Activated effector memory CD4-positive, alpha-beta T cell treated with Interleukin-2 at 50 U/mL for 16 hours (primary cell): Measurements from ENCODE around the gene ATP2B2.
"Not testable (repeated sequence)": the region's sequence is repeated elsewhere in the genome, so short reads cannot be mapped to it uniquely, and the experiment has no call there.

Experiments used
- DNase-seq: peaks from one replicate; pipeline ENCODE4 v3.0.0-alpha.2; 2020

ATP2B2 gene

GRCh38 chr3:10317311-10317960 lies 187.9 kb downstream of the ATP2B2 start:
- DNase-seq, result no peak

- DNase-seq, result no peak
Measured at GRCh38 chr3:10315771-10316344, 189.5 kb downstream of the ATP2B2 start.

GRCh38 chr3:10315101-10315500 lies 190.3 kb downstream of the ATP2B2 start:
- DNase-seq, result no peak

- no peak for DNase-seq
Measured at GRCh38 chr3:10312861-10313260, 192.5 kb downstream of the ATP2B2 start.

- no peak for DNase-seq
Measured at GRCh38 chr3:10312391-10312790, 193.0 kb downstream of the ATP2B2 start.

GRCh38 chr3:10311710-10312109 lies 193.7 kb downstream of the ATP2B2 start:
- no peak for DNase-seq

- no peak for DNase-seq
Measured at GRCh38 chr3:10310578-10310977, 194.8 kb downstream of the ATP2B2 start.

- DNase-seq, result no peak
Measured at GRCh38 chr3:10309736-10310135, 195.7 kb downstream of the ATP2B2 start.

- no peak for DNase-seq
Measured at GRCh38 chr3:10308678-10309077, 196.7 kb downstream of the ATP2B2 start.

- no peak for DNase-seq
Measured at GRCh38 chr3:10306156-10306555, 199.2 kb downstream of the ATP2B2 start.

- no peak for DNase-seq
Measured at GRCh38 chr3:10305331-10305902, 200.0 kb downstream of the ATP2B2 start.

GRCh38 chr3:10304905-10305304 lies 200.5 kb downstream of the ATP2B2 start:
- DNase-seq, result no peak

- DNase-seq, result no peak
Measured at GRCh38 chr3:10303785-10304184, 201.6 kb downstream of the ATP2B2 start.

GRCh38 chr3:10303105-10303504 lies 202.3 kb downstream of the ATP2B2 start:
- DNase-seq, result no peak

- DNase-seq, result no peak
Measured at GRCh38 chr3:10300087-10300486, 205.3 kb downstream of the ATP2B2 start.

GRCh38 chr3:10299679-10300078 lies 205.7 kb downstream of the ATP2B2 start:
- no peak for DNase-seq

GRCh38 chr3:10299175-10299574 lies 206.2 kb downstream of the ATP2B2 start:
- DNase-seq, result no peak

- DNase-seq, result not testable (repeated sequence)
Measured at GRCh38 chr3:10298064-10298463, 207.3 kb downstream of the ATP2B2 start.

- no peak for DNase-seq
Measured at GRCh38 chr3:10294030-10294586, 211.3 kb downstream of the ATP2B2 start.

- DNase-seq, result no peak
Measured at GRCh38 chr3:10292505-10293419, 212.6 kb downstream of the ATP2B2 start, which contains the start of gene GHRL. Gene GHRL, minus strand, starts transcription at chr3:10292947. Its CDS starts 2,767 bp downstream, at chr3:10290180.

GRCh38 chr3:10291641-10292040 lies 213.7 kb downstream of the ATP2B2 start:
- DNase-seq, result no peak

- no peak for DNase-seq
Measured at GRCh38 chr3:10290481-10291176, 214.8 kb downstream of the ATP2B2 start.
